GDM1 (cell line): ENCODE data around the gene CACNA1I.

Experiments
- DNase-seq: peaks from one replicate; lab custom pipeline; 2025; lab: John Stamatoyannopoulos, UW

CACNA1I gene

DNA sequence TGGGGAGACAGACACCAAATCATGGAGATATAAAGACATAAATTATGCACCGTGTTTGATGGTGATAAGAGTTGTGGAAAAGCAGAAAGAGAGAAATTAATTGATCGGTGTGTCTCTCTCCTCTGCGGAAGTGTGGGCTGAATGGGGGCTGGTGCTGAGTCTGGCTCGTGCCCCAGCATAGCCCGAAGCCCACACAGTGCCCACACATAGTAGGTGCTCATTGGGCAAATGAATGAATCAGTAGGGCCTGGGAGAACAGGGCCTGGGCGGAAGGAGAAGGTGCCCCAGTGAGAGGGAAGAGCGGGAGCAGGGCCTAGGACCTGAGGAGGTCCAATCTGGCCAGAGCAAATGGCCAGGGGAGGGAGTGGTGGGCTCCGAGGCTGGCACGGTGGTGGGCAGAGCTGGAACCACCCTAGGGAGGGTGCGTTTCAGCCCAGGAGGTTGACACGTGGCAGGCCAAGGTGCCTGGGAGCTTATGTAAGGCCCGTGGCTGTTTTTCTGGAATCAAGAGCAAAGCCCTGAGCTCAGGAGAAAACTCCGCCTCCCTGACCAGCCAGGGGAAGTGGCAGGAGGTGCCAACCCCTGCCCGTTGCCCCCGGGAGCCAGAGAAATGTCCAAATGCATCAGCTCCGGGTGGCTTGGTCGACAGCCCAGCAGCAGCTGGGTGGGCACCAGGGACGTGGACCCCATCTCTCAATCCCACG, 2.1 kb upstream of the CACNA1I start:
- no peak for DNase-seq

DNA sequence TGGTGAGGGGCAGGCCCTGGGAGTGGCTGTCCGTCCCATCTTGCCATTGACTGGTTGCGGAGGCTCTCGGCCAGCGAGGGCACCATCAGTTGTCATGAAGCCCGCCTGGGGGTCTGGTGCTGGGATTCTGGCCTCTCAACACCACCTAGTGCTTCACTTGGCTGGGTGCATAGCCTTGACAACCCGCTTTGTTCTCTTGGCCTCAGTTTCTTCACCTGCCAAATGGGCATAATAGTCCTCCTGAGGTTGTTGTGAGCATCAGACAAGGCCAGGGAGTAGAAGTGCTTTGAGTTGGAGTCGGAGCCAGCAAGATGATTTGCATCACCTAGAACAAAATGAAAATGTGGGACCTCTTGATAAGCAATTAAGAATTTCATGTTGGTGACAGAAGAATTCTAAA, 1.5 kb upstream of the CACNA1I start:
- no peak for DNase-seq

DNA sequence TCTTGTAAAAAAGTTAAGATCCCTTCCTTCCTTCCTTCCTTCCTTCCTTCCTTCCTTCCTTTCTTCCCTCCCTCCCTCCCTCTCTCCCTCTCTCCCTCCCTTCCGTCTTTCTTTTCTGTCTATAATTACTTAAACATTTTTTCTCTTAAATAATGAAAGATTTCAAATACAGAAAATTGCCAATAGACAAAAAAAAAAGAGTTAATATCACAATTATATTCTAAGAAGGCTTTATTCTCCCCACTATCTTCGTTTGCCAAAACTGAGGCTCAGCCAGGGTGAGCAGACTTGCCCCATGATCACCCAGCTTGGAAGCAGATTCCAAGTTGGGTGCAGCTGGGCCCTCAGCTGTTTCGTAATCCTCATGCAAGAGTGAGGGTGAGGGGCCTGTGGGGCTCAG, 327 bp upstream of the CACNA1I start:
- no peak for DNase-seq

DNA sequence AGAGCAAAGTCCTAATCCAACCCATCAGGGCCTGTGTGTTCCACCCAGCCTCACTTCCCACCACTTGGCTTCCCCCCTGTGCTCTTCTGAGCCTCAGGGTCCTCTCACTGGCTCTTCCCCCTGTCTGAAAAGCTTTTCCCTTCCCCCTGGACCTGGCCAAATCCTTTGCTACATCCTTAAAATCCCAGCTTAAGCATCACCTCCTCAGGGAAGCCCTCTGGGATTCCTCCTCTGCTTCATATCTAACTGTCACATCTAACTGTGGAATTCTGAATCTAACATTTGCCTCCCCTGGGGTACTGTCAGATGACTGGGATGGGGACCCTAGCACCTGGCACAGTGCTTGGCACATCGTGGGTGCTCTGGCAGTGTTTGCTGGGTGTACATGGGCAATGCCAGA, 985 bp downstream of the CACNA1I start:
- no peak for DNase-seq

DNA sequence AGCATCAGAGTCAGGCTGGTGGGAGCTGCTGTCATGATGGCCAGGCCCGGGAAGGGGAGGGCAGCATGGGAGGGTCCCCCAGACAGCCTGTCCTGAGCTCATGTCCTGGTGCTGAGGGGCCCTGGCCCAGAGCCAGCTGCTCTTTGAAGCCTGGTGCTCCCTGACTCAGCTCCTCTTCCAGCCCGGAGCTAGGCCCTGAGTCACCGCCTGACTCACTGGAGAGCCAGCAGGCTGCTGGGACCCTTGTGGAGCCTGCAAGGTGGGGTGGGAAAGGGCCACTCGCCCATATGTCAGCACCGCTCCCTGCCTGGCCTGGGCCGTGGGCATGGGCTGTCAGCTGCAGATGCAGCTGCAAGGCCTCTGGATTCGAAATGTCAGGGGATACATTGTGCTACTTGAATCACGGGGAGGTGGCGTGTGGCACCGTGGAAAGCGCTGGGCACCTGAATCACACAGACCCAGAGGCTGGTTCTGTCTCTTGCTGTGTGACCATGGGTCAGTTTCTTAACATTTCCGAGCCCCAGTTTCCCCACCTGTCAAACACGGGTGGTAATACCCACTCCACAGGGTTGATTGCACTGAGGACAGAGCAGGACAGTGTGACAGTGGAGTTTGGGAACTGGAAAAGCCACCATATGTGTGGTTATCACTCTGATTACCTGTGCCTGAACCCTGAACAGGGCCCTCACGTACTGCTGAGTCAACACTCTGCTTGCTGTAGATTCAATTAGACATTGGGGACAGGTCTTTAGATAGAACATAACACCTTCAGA, 4.4 kb downstream of the CACNA1I start:
- no peak for DNase-seq

DNA sequence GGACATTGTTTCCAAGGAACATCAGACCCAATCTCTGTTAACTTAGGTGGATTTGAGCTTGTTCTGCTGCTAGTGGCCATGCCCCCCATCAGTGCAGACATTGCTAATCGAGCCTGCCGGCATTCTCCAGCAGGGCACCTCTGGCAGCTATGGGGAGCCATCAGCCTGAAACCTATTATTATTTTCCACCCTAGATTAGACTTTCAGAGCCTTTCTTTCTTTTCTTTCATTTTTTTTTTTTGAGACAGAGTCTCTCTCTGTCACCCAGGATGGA, 4.9 kb downstream of the CACNA1I start:
- DNase-seq: no peak

DNA sequence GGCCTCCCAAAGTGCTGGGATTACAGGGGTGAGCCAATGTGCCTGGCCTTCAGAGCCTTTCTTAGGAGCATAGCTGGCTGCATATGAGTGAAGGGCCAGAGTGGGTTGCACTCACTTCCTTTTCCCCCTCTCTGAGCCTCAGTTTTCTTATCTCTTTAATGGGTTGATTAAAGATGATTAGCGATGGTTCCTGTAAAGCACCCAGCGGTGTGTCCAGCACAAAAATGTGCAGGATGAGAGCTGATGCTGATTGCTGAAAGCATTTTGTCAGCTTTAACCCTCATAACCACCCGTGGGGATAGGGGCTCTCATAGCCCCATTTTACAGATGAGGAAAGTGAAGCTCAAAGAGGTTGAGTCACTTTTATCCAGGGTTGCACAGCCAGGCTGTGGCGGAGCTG, 5.5 kb downstream of the CACNA1I start:
- no peak for DNase-seq

DNA sequence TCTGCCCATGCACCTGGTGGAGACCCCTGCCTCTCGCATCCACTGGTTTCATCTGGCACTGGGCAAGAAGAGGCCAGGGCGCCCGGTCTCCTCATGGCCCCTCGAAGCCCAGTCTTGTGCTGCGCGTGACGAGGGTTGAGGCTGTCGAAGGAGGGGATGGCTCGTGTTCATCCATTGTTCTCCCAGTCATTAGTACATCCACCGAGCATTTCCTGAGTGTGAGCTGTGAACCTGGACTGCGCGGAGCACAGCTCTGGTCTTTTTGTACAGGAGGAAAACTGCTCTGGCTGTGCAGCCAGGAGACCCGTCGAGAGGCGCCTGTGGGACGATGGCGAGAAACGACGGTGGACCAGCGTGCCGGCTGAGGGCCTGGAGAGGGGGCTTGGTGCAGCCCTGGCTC, 6.8 kb downstream of the CACNA1I start:
- DNase-seq: no peak

DNA sequence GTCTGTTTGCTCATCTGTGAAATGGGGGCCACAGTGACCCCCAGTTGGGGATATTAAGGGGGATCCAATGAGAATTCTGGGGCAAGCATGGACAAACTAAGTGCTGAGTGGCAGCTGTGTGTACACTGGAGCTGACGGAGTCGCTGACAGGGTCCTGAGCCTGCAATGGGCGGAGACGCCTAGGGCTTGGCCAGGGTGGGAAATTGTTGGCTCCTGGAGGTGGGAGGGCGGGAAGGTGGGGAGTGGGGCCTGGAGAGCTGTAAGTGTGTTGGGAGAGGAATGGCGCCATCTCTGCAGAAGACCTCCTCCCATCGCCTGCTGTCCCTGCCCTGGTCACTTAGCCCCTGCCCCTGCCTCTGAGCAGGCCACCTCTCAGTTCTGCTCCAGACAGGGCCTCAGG, 7.3 kb downstream of the CACNA1I start:
- DNase-seq: no peak

DNA sequence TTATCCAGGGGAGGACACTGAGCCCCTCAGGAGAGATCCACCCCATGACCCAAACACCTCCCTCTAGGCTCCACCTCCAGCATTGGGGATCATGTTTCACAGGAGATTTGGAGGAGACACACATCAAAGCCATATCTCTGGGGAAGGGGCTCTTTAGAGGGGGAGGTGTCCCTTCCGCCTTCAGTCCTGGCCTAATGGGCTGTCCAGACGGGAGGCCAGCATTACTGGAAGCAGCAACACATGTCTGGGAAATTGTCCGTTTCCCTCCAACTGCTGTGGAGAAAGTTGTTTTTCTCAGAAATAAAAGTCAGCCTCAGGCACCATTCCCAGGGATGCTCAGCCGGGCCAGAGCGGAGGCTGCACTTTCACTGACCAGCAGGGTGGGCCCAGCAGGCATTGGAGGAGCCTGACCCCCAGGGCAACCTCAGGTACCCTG, 9.5 kb downstream of the CACNA1I start:
- no peak for DNase-seq

DNA sequence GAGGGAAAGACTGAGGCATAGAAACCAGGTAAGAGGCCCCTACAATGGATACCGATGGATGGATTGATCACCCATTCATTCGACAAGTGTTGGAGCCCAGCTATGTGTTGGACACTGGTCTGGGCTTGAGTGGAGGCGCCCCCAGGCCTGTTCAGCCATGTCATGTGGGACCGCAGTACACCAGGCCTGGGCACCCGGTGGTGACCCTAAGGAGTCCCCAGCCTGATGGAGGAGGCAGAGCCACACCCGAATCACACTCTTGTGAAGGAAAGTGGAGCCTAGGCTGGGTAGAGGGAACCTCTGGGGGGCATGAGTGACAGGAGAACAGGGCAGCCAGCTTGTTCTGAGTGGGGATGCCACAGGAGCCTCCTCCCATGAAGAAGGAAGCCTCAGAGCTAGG, 10.2 kb downstream of the CACNA1I start:
- DNase-seq: no peak

DNA sequence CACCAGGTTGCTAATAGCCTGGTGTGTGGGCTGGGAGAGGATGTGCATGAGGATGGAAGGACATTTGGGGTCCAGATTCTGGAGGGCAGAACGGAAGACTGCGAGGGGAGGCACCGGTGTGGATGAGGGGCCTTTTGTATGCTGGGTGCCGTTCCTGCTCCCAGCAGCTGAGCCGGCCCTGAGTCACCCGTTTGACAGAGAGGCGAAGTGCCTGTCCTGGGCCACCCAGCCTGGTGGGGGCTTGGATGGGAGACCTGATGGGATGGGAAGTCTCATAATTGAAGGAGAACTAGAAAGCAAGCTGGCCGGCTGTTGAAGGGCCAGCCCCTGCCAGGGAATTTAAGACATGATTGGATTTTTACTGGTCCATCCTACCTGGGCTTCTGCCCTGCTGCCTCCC, 10.8 kb downstream of the CACNA1I start:
- DNase-seq: no peak

DNA sequence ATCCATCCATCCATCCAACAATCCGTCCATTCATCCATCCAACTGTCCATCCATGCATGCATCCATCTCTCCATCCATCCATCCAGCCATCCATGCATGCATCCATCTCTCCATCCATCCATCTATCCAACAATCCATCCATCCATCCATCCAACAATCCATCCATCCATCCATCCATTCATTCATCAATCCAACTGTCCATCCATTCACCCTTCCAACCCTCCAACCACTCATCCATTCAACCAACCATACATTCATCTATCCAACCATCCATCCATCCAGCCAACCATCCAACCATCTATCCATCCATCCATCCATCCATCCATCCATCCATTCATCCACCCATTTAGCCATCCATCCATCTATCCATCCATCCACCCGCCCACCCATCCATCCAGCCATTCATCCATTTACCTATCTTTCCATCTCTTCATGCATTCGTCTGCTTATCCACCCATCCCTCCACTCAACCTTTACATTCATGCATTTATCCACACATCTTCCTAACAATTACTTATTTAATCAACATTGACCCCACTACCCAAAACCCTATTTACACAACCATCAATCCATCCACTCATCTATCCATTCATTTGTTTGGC, 12.6 kb downstream of the CACNA1I start:
- DNase-seq: no peak

DNA sequence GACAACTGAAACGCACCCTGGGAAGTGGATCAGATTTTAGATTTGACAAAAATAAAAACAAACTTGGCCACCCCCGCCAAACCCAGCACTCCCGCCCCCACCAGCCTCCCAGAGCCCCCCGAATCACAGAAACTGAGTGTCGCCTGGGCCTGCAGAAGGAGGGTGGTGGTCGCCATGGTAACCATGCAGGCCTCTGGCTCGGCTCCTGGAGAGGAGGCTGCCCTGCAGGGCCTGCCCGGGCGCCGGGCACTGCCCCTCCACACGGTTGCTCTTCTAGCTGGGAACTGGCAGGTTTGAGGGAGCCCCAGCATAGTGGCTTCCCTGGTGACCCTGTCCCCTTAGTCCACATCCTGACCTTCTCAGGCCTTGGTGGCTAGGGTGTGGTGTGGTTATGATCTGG, 19.3 kb downstream of the CACNA1I start:
- DNase-seq: no peak

DNA sequence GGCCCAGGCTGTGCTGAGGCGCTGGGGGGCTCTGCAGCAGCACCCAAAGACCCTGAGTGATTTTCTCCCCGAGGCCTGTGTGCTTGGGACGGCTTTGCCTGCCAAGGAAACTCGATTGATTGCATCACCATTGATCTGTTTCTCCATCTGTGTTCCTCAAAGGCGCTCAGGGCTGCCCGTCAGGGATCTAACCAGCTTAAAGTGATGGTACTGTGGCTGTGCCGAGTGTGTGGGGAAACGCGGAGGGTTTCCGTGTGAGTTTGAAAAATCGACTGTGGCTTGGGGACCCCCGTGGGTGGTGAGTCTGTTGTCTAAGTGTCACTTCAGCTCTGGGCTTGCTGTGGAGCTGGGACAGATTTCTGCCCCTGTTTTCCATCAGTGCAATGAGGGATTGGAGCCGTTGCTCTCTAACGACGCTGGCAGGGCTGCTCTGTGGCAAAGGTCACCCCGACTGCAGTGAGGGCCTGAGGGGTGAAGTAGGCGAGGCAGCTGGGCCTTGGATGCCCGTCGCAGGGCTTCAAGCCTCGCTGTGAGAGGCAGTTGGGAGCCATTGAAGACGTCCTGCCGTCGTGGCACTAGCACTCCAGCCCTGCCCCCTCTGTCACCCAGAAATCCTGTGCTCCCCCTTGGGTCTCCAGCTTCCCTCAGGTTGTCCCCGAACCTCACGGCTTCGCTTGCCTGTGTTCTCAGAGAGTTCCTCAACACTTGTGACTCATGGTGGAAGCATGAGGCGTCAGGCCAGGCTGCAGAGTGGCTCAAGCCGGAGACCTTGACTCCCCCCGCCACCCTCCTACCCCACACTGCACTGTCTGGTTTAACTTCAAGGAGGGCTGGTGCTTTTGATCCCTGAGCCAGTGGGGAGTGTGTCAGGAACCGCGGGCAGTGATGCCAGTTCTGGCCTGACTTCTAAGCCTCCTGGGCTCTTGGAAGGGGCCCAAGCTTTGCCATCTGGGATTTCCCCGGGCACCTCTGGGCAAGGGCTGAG, 21.8 kb downstream of the CACNA1I start:
- DNase-seq: no peak

DNA sequence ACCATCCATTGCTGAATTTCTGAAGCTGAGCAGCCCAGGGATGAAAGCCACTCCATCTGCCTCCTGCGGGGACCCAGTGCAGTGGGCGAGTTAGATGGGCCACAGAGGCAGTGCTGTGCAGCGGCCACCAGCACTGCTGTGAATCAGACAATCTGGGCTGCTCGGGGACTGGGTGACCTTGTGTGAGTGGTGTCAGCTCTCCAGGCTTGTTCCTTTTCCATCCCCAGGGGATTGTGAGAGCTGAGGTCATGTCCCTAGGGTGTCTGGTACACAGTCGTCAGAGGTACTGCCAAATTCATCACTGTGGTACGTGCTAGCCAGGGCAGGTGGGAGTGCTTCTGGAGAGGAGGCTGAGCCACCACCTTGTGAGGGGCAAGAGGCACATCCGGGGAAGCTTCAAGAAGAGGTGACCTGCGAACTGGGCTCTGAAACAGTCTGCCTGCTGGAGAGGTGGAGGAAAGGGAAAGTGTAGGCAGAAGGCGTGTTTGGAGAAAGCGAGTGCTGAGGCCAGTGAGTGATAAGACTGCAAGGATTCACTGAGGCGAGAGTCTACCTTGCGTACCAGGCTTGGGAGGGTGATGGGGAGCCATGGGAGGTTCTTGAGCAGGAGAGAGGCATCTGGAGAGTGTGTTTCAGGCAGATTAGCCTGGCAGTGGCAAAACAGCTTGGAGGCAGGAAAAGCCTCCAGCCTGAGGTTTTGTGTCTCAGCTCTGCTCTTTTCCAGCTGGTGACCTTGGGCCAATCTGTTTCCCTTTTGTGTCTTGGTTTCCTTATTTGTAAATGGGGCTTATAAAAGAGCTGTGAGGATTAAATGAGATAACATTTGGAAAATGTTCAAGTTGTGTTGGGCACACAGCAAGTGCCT, 22.7 kb downstream of the CACNA1I start:
- no peak for DNase-seq

DNA sequence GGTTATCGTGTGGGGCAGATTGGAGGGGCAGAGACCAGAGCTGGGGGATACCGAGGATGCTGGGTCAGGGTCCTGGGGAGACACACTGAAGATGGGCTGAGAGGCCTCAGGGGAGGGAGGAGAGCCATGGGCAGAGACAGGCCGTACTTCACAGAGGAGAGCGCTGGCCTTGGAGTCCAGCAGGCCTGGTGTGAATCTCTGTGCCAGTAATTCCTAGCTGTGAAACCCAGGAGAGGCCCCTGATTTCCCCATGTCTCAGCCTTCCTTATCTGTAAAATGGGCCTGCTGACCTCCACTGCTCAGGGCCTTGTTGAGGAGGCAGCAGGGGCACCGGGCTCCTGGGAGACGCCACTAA, 23.4 kb downstream of the CACNA1I start:
- DNase-seq: no peak

DNA sequence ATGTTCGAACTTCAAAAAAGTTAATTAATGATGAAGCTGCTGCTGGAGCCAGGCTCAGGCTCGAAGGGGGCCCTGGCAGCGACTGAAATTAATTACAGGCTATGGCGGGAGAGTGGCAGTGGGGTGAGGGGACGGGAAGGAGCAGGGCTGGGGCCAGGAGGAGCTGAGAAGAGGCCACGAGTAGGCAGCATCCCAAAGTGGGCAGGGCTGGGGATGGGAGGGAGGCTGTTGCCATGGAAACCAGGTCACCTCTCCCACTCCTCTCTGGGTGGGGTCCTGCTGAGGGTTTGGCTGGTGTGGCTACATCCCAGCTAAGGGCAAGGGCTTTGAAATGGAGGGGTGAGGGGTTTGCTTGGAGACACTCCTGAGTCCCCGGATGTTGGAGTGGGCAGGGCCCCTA, 23.9 kb downstream of the CACNA1I start:
- DNase-seq: no peak

DNA sequence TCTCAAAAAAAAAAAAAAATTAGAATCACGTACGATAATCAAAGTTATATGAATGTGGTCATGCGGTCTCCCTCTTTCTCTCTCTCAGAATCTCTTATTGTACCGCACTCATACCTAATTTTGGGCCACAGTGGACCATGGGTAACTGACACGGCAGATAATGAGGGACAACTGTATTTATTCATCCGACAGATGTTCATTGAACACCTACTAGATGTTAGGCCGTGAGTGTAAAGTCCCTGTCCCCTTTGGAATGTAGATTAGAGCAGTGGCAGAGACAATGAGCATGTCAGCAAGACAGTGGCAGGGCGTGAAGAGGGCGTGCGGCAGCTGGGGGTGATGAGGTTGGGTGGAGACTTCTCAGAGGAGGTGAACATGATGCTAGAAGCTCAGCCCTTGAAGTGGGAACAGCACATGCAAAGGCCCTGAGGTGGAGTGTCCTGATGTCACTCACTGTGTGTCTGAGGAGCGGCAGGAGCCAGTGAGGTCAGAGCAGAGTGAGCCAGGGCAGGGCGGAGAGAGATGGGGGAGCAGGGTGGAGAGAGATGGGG, 25.1 kb downstream of the CACNA1I start:
- DNase-seq: no peak

DNA sequence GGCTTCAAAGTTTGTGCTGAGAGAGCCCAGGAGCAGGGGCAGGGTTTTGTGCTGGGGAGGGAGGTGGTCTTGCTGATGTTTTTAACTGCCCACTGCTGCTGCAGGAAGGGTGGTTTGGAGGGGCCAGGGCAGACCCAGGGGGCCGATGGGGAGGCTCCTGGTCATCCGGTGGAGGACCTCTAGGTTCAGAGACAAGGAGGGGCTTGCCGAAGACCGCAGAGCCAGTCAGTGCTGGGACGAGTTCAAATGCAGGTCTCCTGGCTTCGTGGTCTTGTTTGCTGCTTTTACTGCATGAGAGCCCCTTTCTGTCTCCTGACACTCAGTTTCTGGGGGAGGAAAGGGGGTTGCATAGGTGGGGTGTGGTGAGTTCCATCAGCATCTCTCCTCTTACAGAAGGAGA, 26.0 kb downstream of the CACNA1I start:
- no peak for DNase-seq

DNA sequence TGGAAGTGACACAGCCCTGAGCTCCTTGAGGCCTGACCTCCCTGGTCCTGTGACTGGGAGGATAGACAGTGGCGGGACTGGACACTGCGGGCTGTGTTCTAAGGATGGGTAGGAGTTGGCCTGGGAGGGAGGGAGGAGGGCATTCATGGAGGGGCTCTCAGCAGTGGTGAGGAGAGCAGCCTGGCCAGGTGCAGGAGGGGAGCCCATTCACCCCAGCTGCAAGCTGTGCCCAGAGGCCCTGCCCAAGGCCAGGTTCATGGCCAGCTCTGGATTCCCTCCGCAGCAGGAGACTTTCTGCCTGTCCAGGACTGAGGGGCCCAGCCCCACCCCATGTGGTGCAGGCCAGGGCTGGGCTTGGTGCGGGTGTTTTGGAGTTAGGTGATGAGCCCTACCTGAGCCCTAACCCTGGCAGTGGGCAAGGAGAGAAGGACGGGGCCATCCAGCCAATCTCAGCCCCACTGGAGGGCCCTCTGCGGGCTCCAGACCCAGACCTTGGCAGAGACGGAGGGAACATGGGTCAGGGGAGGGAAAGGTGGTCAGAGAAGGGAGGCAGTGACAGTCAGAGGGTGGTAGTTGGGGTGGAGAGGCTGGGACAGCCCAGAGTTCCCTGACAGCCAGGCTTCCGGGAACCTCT, 26.8 kb downstream of the CACNA1I start:
- no peak for DNase-seq
